HepG2 (cell line): ENCODE data around the gene POP5. TPM values are rescaled to one million over a fixed set of nuclear protein-coding genes. Genes with fewer than 3 reads are reported as not detected.

ENCODE experiments used
- CBX5 ChIP-seq: sonication (generic); formaldehyde crosslinking; IDR thresholded peaks from 2 replicates; pipeline ENCODE4 v1.4.0; 2020; ENCODE audit warnings: missing genetic modification reagents, borderline replicate concordance
- ETV5 ChIP-seq: IDR thresholded peaks from 2 replicates; pipeline ENCODE4 v1.6.1; 2018; ENCODE audit warnings: missing biosample characterization, missing genetic modification reagents, inconsistent platforms, borderline replicate concordance
- FOXK2 ChIP-seq: fragments of 450-650 bp; IDR thresholded peaks from 2 replicates; pipeline ENCODE4 v1.6.1; 2016
- KLF6 ChIP-seq: IDR thresholded peaks from 2 replicates; pipeline ENCODE4 v1.8.0; 2016; ENCODE audit warnings: missing biosample characterization, missing genetic modification reagents
- MAFK ChIP-seq, 2 experiments: IDR thresholded peaks in 1 of 2; conservative IDR thresholded peaks in 1 of 2; 2 replicates each; pipeline ENCODE4 v1.6.1; 2011; ENCODE audit warnings: improper control_type of control experiment in 2 of 2, low read length in 2 of 2
- MIER3 ChIP-seq: IDR thresholded peaks from 2 replicates; pipeline ENCODE4 v1.6.1; 2016; ENCODE audit warnings: missing compliant biosample characterization, borderline replicate concordance
- NFYB ChIP-seq: sonication (generic); formaldehyde crosslinking; IDR thresholded peaks from 2 replicates; pipeline ENCODE4 v1.4.0; 2020; ENCODE audit warnings: missing genetic modification reagents
- SUZ12 ChIP-seq: fragments of 150-350 bp; IDR thresholded peaks from 2 replicates; pipeline ENCODE4 v1.6.1; 2014; ENCODE audit warnings: low read depth, low read length
- ZBTB7A ChIP-seq: sonication (generic); formaldehyde crosslinking; IDR thresholded peaks from 2 replicates; pipeline ENCODE4 v1.8.0; 2022; ENCODE audit warnings: mild to moderate bottlenecking, missing genetic modification reagents
- ZMAT3 ChIP-seq: sonication (generic); formaldehyde crosslinking; conservative IDR thresholded peaks from 2 replicates; pipeline ENCODE4 v1.7.0; 2021; ENCODE audit warnings: missing genetic modification reagents
- ZNF143 ChIP-seq: sonication (generic); formaldehyde crosslinking; IDR thresholded peaks from 2 replicates; pipeline ENCODE4 v1.4.0; 2020; ENCODE audit warnings: missing genetic modification reagents
- ZNF550 ChIP-seq: sonication (generic); formaldehyde crosslinking; IDR thresholded peaks from 2 replicates; pipeline ENCODE4 v1.4.0; 2020; ENCODE audit warnings: mild to moderate bottlenecking, missing genetic modification reagents, borderline replicate concordance
- polyA plus RNA-seq, 8 experiments: library from polyadenylated mRNA; depleted of rRNA in 3 of 8; stranded (reverse) in 7 of 8; unstranded in 1 of 8; fragments of >200 nt; fragmentation: Illumina TruSeq in 4 of 8; extraction: Trizol in 4 of 8; gene quantifications; 2 replicates each; pipeline versions ENCODE4 v1.2.1 to v1.2.3, GENCODE V29; 2011 to 2016; ENCODE audit warnings: low read depth in 4 of 8, missing spikeins in 1 of 8, mixed read lengths in 1 of 8; ENCODE audit not compliant: insufficient read depth in 1 of 8
- total RNA-seq, 5 experiments: library from RNA; depleted of rRNA; stranded (reverse); fragments of >200 nt; fragmentation: Illumina TruSeq; extraction: Trizol; gene quantifications; 2 replicates each; pipeline ENCODE4 v1.2.3, GENCODE V29; 2016; ENCODE audit warnings: low read depth in 1 of 5
- TF ChIP-seq, protein P1 (sequence below): sonication (generic); formaldehyde crosslinking; conservative IDR thresholded peaks from 2 replicates; pipeline ENCODE4 v1.8.0; 2022; ENCODE audit warnings: missing genetic modification reagents
- TF ChIP-seq, protein P2 (sequence below): sonication (generic); formaldehyde crosslinking; IDR thresholded peaks from 2 replicates; pipeline ENCODE4 v1.8.1; 2023; ENCODE audit warnings: mild to moderate bottlenecking, missing genetic modification reagents
- TF ChIP-seq, protein P3 (sequence below): sonication (generic); formaldehyde crosslinking; IDR thresholded peaks from 2 replicates; pipeline ENCODE4 v1.5.0; 2020; ENCODE audit warnings: mild to moderate bottlenecking, missing genetic modification reagents
- TF ChIP-seq, protein P4 (sequence below): sonication (generic); formaldehyde crosslinking; IDR thresholded peaks from 2 replicates; pipeline ENCODE4 v1.9.0; 2021; ENCODE audit warnings: mild to moderate bottlenecking, missing genetic modification reagents

POP5 gene
- total and polyA plus RNA-seq, 2 of the 13 experiments (the other 11 are each of a cell fraction or from before 2014, with no cell fraction given): 45.6 to 61.3 TPM

DNA sequence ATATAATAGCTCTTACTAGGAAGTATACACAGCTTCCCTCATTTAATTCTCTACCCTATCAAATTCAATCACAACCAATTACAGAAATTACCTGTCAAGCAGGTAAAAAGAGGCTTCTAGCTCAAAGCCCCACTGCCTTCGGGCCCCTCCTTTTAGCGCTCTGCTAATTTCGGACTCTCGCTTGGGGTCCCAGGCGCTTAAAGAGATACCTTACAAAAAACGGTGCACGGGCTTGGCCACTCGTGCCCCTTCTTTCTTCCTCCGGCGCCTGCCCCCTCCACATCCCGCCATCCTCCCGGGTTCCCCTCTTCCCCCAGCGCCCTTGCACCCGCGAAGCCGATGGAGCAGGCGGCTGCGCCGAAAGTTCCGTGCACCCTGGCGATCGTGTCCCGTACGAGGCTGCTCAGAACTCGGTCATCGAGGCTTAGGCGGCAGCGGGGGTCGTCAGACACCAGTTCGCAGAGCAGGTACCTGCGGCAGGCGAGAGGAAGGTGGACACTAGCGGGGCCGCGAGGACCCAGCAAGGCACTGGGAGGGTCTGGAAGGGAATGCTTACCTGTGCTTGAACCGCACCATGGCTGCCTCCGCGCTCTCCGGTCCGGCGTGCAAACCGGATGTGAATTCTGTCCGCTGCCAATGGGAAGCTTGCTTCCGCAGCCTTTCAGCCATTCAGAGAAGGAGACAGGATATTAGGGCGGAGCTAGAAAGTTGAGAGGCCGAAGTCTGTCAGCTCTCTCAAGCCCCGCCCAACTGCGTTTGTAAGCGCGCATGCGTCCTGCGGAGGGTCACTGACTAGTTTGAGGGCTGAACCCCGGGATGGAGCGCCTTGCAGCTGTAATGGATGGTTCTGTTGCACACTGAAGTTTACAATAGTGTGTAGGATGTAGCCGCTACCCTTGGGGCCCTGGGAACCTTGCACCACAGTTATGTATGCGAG lies at the start of gene POP5 (continued):
- TF ChIP-seq, protein P1, sequence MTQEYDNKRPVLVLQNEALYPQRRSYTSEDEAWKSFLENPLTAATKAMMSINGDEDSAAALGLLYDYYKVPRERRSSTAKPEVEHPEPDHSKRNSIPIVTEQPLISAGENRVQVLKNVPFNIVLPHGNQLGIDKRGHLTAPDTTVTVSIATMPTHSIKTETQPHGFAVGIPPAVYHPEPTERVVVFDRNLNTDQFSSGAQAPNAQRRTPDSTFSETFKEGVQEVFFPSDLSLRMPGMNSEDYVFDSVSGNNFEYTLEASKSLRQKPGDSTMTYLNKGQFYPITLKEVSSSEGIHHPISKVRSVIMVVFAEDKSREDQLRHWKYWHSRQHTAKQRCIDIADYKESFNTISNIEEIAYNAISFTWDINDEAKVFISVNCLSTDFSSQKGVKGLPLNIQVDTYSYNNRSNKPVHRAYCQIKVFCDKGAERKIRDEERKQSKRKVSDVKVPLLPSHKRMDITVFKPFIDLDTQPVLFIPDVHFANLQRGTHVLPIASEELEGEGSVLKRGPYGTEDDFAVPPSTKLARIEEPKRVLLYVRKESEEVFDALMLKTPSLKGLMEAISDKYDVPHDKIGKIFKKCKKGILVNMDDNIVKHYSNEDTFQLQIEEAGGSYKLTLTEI (CRISPR knock-in tag): no peak
- TF ChIP-seq FOXK2 (no peak), SUZ12 (no peak), ZMAT3 (peak; percentile 56; the same call in 1 of the 2 replicates), KLF6 (CRISPR knock-in tag) (peak; percentile 54; the same call in 1 of the 2 replicates), ZBTB7A (0 out of 2 replicates have a peak, but pooled peaks have one; percentile 49), ETV5 (CRISPR knock-in tag) (peak; percentile 70; the same call in 1 of the 2 replicates), ZNF143 (CRISPR knock-in tag) (peak; percentile 15; the same call in 1 of the 2 replicates), MIER3 (CRISPR knock-in tag) (no peak), MAFK (conservative IDR thresholded peaks at IDR 0.05 in 1 of 2, IDR thresholded peaks at IDR 0.05 in 1 of 2; ENCODE audit: low read length in 2 of 2) (no peak), CBX5 (no peak), NFYB (CRISPR knock-in tag) (peak; percentile 93), ZNF550 (CRISPR knock-in tag) (no peak)
- TF ChIP-seq, protein P2, sequence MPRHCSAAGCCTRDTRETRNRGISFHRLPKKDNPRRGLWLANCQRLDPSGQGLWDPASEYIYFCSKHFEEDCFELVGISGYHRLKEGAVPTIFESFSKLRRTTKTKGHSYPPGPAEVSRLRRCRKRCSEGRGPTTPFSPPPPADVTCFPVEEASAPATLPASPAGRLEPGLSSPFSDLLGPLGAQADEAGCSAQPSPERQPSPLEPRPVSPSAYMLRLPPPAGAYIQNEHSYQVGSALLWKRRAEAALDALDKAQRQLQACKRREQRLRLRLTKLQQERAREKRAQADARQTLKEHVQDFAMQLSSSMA (CRISPR knock-in tag): peak; percentile 86; the same call in 1 of the 2 replicates
- TF ChIP-seq, protein P3, sequence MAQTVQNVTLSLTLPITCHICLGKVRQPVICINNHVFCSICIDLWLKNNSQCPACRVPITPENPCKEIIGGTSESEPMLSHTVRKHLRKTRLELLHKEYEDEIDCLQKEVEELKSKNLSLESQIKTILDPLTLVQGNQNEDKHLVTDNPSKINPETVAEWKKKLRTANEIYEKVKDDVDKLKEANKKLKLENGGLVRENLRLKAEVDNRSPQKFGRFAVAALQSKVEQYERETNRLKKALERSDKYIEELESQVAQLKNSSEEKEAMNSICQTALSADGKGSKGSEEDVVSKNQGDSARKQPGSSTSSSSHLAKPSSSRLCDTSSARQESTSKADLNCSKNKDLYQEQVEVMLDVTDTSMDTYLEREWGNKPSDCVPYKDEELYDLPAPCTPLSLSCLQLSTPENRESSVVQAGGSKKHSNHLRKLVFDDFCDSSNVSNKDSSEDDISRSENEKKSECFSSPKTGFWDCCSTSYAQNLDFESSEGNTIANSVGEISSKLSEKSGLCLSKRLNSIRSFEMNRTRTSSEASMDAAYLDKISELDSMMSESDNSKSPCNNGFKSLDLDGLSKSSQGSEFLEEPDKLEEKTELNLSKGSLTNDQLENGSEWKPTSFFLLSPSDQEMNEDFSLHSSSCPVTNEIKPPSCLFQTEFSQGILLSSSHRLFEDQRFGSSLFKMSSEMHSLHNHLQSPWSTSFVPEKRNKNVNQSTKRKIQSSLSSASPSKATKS (CRISPR knock-in tag): no peak
- TF ChIP-seq, protein P4, sequence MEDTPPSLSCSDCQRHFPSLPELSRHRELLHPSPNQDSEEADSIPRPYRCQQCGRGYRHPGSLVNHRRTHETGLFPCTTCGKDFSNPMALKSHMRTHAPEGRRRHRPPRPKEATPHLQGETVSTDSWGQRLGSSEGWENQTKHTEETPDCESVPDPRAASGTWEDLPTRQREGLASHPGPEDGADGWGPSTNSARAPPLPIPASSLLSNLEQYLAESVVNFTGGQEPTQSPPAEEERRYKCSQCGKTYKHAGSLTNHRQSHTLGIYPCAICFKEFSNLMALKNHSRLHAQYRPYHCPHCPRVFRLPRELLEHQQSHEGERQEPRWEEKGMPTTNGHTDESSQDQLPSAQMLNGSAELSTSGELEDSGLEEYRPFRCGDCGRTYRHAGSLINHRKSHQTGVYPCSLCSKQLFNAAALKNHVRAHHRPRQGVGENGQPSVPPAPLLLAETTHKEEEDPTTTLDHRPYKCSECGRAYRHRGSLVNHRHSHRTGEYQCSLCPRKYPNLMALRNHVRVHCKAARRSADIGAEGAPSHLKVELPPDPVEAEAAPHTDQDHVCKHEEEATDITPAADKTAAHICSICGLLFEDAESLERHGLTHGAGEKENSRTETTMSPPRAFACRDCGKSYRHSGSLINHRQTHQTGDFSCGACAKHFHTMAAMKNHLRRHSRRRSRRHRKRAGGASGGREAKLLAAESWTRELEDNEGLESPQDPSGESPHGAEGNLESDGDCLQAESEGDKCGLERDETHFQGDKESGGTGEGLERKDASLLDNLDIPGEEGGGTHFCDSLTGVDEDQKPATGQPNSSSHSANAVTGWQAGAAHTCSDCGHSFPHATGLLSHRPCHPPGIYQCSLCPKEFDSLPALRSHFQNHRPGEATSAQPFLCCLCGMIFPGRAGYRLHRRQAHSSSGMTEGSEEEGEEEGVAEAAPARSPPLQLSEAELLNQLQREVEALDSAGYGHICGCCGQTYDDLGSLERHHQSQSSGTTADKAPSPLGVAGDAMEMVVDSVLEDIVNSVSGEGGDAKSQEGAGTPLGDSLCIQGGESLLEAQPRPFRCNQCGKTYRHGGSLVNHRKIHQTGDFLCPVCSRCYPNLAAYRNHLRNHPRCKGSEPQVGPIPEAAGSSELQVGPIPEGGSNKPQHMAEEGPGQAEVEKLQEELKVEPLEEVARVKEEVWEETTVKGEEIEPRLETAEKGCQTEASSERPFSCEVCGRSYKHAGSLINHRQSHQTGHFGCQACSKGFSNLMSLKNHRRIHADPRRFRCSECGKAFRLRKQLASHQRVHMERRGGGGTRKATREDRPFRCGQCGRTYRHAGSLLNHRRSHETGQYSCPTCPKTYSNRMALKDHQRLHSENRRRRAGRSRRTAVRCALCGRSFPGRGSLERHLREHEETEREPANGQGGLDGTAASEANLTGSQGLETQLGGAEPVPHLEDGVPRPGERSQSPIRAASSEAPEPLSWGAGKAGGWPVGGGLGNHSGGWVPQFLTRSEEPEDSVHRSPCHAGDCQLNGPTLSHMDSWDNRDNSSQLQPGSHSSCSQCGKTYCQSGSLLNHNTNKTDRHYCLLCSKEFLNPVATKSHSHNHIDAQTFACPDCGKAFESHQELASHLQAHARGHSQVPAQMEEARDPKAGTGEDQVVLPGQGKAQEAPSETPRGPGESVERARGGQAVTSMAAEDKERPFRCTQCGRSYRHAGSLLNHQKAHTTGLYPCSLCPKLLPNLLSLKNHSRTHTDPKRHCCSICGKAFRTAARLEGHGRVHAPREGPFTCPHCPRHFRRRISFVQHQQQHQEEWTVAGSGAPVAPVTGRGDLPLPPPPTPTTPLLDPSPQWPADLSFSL (CRISPR knock-in tag): no peak
